Measurements from ENCODE around the gene IL1RAPL2. TPM values are rescaled to one million over a fixed set of nuclear protein-coding genes. Genes with fewer than 3 reads are reported as not detected.
A peak's percentile ranks its signal among the peaks of the same experiment; 100 is the strongest.

Gene IL1RAPL2
- total RNA-seq, 1 donor from 2014 or later, result not detected

GRCh38 chrX:105307762-105308161, 741.8 kb downstream of the IL1RAPL2 start:
- TF ChIP-seq, protein P1, sequence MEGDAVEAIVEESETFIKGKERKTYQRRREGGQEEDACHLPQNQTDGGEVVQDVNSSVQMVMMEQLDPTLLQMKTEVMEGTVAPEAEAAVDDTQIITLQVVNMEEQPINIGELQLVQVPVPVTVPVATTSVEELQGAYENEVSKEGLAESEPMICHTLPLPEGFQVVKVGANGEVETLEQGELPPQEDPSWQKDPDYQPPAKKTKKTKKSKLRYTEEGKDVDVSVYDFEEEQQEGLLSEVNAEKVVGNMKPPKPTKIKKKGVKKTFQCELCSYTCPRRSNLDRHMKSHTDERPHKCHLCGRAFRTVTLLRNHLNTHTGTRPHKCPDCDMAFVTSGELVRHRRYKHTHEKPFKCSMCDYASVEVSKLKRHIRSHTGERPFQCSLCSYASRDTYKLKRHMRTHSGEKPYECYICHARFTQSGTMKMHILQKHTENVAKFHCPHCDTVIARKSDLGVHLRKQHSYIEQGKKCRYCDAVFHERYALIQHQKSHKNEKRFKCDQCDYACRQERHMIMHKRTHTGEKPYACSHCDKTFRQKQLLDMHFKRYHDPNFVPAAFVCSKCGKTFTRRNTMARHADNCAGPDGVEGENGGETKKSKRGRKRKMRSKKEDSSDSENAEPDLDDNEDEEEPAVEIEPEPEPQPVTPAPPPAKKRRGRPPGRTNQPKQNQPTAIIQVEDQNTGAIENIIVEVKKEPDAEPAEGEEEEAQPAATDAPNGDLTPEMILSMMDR (IDR thresholded peaks at IDR 0.05; ENCODE audit: insufficient read depth, low read length, severe bottlenecking), result no peak
- Histone ChIP-seq H3K4me3 (ENCODE audit: low read depth, low read length) (no peak overlapping the region), H3K36me3 (ENCODE audit: control insufficient read depth, insufficient read depth, low read length) (no peaks in the 10 kb centered on the region), H3K27me3 (ENCODE audit: control insufficient read depth, insufficient read depth, low read length) (no peaks in the 10 kb centered on the region)
- peak; percentile 63 for DNase-seq (ENCODE audit: low read depth)
- no peak for FAIRE-seq

- DNase-seq (ENCODE audit: low read depth) (peak; percentile 14), FAIRE-seq (no peak)
- Histone ChIP-seq H3K27me3 (ENCODE audit: control insufficient read depth, insufficient read depth, low read length) (no peaks in the 10 kb centered on the region), H3K4me3 (ENCODE audit: low read depth, low read length) (no peak overlapping the region), H3K36me3 (ENCODE audit: control insufficient read depth, insufficient read depth, low read length) (no peaks in the 10 kb centered on the region)
- TF ChIP-seq, protein P1 (IDR thresholded peaks at IDR 0.05; ENCODE audit: insufficient read depth, low read length, severe bottlenecking), result no peak
These were observed 747.6 kb downstream of the IL1RAPL2 start for GRCh38 chrX:105313596-105313995.

DNA sequence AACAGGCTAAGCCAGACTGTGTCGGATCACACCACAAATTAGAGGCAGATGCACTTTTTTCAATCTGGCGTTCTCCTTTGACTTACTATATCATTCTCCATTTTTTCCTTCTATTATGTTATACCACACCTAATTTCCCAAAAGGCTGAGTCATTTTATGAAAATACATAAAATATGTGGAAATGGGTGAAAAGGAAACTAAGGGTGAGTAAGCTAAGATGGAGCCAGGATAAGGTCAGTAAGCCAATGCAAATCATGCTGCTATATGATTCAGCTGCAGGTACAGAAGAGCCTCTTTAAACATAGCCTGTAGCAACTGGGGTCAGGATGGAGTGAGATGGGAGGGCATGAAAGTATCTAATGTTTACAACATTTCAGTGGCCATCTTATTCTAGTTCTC, 748.5 kb downstream of the IL1RAPL2 start:
- Histone ChIP-seq H3K27me3 (ENCODE audit: control insufficient read depth, insufficient read depth, low read length) (no peaks in the 10 kb centered on the region), H3K36me3 (ENCODE audit: control insufficient read depth, insufficient read depth, low read length) (no peaks in the 10 kb centered on the region), H3K4me3 (ENCODE audit: low read depth, low read length) (no peak overlapping the region)
- no peak for FAIRE-seq
- TF ChIP-seq, protein P1 (IDR thresholded peaks at IDR 0.05; ENCODE audit: insufficient read depth, low read length, severe bottlenecking), result no peak
- DNase-seq (ENCODE audit: low read depth), result peak; percentile 88

- no peaks in the 10 kb centered on the region for H3K36me3 ChIP-seq (ENCODE audit: control insufficient read depth, insufficient read depth, low read length)
- TF ChIP-seq, protein P1 (IDR thresholded peaks at IDR 0.05; ENCODE audit: insufficient read depth, low read length, severe bottlenecking), result no peak
- no peaks in the 10 kb centered on the region for H3K27me3 ChIP-seq (ENCODE audit: control insufficient read depth, insufficient read depth, low read length)
- H3K4me3 ChIP-seq (ENCODE audit: low read depth, low read length), result no peak overlapping the region
- no peak for FAIRE-seq
- DNase-seq (ENCODE audit: low read depth), result peak; percentile 83
These were observed 749.2 kb downstream of the IL1RAPL2 start for GRCh38 chrX:105315248-105315647.

DNA sequence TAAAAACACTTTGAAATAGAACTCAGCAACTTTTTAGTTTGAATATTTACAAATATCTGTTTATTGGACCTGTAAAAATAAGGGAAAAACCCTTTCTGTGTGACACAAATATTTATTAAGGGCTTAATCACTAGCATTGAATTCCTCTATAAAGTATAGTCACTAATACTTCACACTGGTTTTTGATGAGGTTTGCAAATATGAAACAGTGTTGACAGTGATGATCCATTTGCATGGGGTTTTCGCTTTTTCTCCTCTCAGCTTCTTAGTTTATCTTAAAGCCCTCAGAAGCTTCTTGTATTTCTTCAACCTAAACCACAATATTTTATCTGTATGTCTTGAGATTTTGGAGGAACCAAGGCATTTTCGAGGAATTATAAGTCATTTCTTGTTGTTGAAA, 751.1 kb downstream of the IL1RAPL2 start:
- H3K36me3 ChIP-seq (ENCODE audit: control insufficient read depth, insufficient read depth, low read length), result no peaks in the 10 kb centered on the region
- DNase-seq (ENCODE audit: low read depth) (no peak), FAIRE-seq (no peak)
- no peak overlapping the region for H3K4me3 ChIP-seq (ENCODE audit: low read depth, low read length)
- TF ChIP-seq, protein P1 (IDR thresholded peaks at IDR 0.05; ENCODE audit: insufficient read depth, low read length, severe bottlenecking), result no peak
- no peaks in the 10 kb centered on the region for H3K27me3 ChIP-seq (ENCODE audit: control insufficient read depth, insufficient read depth, low read length)

GRCh38 chrX:105323928-105324327, 757.9 kb downstream of the IL1RAPL2 start:
- TF ChIP-seq, protein P1 (IDR thresholded peaks at IDR 0.05; ENCODE audit: insufficient read depth, low read length, severe bottlenecking), result no peak
- no peak for FAIRE-seq
- Histone ChIP-seq H3K27me3 (ENCODE audit: control insufficient read depth, insufficient read depth, low read length) (no peaks in the 10 kb centered on the region), H3K4me3 (ENCODE audit: low read depth, low read length) (no peak overlapping the region), H3K36me3 (ENCODE audit: control insufficient read depth, insufficient read depth, low read length) (no peaks in the 10 kb centered on the region)
- DNase-seq (ENCODE audit: low read depth), result peak; percentile 79
